ENCODE data around the gene NUP62.

NUP62 gene

GRCh38 chr19:49895566-49896297 is 33.6 kb downstream of the NUP62 start:
- peak; percentile 74 for DNase-seq

- peak; percentile 80 for DNase-seq
Observed at GRCh38 chr19:49894879-49895565, 34.3 kb downstream of the NUP62 start.

- DNase-seq = no peak
Observed at GRCh38 chr19:49894011-49894664, 35.2 kb downstream of the NUP62 start.

- no peak for DNase-seq
Observed at GRCh38 chr19:49892716-49893115, 36.6 kb downstream of the NUP62 start.

GRCh38 chr19:49891393-49891792 is 37.9 kb downstream of the NUP62 start:
- no peak for DNase-seq

GRCh38 chr19:49890349-49891311 is 38.7 kb downstream of the NUP62 start:
- peak; percentile 84 for DNase-seq

GRCh38 chr19:49889687-49890348 is 39.5 kb downstream of the NUP62 start:
- DNase-seq = peak; percentile 89

GRCh38 chr19:49889038-49889686 is 40.1 kb downstream of the NUP62 start:
- no peak for DNase-seq

- DNase-seq = no peak
Observed at GRCh38 chr19:49888510-49888824, 40.8 kb downstream of the NUP62 start.

GRCh38 chr19:49887665-49888509 is 41.4 kb downstream of the NUP62 start:
- no peak for DNase-seq

GRCh38 chr19:49887037-49887664 is 42.2 kb downstream of the NUP62 start:
- no peak for DNase-seq

- no peak for DNase-seq
Observed at GRCh38 chr19:49884760-49885159, 44.5 kb downstream of the NUP62 start.

GRCh38 chr19:49884109-49884508 is 45.2 kb downstream of the NUP62 start:
- no peak for DNase-seq

- no peak for DNase-seq
Observed at GRCh38 chr19:49883094-49883493, 46.2 kb downstream of the NUP62 start.

- no peak for DNase-seq
Observed at GRCh38 chr19:49882643-49883042, 46.7 kb downstream of the NUP62 start.

GRCh38 chr19:49881672-49882394 is 47.5 kb downstream of the NUP62 start:
- DNase-seq = no peak

- no peak for DNase-seq
Observed at GRCh38 chr19:49881186-49881585, 48.1 kb downstream of the NUP62 start.

GRCh38 chr19:49880162-49880869 is 49.0 kb downstream of the NUP62 start:
- DNase-seq = no peak

Measured in activated CD8-positive, alpha-beta memory T cell treated with anti-CD3 and anti-CD28 coated beads, Interleukin-2, amount 50 U/mL, for 48 hours (primary cell).